ENCODE data around the gene PECR. TPM values are rescaled to one million over a fixed set of nuclear protein-coding genes. Genes with fewer than 3 reads are reported as not detected.

PECR gene
- total and polyA plus RNA-seq, 2 of the 13 experiments (the other 11 are each of a cell fraction or from before 2014, with no cell fraction given): 151 to 153 TPM

DNA sequence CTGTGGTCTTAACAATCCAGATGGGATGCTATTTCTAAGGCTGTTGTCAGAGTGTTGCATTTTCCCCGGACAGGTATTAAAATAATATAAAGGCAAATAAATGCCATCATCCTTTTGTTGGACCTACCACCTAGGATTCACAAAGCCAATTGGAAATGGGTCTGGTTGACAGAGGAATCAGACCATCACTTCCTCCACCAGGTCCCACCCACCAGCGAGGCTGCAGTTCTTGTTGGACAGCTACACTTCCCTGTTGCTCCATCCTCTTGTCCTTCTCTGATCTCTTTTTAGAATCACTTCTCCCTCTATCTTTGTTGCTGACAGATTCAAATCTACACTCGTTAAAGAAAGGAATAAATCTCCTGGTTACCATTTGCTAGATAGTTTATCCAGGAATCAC is 1.2 kb upstream of the PECR start (continued):
- TF ChIP-seq, protein P1, sequence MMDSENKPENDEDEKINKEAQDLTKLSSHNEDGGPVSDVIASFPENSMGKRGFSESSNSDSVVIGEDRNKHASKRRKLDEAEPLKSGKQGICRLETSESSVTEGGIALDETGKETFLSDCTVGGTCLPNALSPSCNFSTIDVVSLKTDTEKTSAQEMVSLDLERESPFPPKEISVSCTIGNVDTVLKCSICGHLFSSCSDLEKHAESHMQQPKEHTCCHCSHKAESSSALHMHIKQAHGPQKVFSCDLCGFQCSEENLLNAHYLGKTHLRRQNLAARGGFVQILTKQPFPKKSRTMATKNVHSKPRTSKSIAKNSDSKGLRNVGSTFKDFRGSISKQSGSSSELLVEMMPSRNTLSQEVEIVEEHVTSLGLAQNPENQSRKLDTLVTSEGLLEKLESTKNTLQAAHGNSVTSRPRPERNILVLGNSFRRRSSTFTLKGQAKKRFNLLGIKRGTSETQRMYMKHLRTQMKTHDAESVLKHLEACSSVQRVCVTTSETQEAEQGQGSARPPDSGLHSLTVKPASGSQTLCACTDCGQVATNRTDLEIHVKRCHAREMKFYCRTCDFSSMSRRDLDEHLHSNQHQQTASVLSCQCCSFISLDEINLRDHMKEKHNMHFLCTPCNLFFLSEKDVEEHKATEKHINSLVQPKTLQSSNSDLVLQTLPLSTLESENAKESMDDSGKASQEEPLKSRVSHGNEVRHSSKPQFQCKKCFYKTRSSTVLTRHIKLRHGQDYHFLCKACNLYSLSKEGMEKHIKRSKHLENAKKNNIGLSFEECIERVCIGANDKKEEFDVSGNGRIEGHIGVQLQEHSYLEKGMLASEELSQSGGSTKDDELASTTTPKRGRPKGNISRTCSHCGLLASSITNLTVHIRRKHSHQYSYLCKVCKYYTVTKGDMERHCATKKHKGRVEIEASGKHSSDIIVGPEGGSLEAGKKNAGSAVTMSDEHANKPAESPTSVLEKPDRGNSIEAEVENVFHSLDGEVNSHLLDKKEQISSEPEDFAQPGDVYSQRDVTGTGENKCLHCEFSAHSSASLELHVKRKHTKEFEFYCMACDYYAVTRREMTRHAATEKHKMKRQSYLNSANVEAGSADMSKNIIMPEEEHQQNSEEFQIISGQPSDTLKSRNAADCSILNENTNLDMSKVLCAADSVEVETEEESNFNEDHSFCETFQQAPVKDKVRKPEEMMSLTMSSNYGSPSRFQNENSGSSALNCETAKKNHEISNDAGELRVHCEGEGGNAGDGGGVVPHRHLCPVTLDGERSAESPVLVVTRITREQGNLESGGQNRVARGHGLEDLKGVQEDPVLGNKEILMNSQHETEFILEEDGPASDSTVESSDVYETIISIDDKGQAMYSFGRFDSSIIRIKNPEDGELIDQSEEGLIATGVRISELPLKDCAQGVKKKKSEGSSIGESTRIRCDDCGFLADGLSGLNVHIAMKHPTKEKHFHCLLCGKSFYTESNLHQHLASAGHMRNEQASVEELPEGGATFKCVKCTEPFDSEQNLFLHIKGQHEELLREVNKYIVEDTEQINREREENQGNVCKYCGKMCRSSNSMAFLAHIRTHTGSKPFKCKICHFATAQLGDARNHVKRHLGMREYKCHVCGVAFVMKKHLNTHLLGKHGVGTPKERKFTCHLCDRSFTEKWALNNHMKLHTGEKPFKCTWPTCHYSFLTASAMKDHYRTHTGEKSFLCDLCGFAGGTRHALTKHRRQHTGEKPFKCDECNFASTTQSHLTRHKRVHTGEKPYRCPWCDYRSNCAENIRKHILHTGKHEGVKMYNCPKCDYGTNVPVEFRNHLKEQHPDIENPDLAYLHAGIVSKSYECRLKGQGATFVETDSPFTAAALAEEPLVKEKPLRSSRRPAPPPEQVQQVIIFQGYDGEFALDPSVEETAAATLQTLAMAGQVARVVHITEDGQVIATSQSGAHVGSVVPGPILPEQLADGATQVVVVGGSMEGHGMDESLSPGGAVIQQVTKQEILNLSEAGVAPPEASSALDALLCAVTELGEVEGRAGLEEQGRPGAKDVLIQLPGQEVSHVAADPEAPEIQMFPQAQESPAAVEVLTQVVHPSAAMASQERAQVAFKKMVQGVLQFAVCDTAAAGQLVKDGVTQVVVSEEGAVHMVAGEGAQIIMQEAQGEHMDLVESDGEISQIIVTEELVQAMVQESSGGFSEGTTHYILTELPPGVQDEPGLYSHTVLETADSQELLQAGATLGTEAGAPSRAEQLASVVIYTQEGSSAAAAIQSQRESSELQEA (CRISPR knock-in tag; IDR thresholded peaks at IDR 0.05; ENCODE audit: not compliant biosample characterization): no peak
- TF ChIP-seq ATAD3A (CRISPR knock-in tag; IDR thresholded peaks at IDR 0.05) (no peak), ZKSCAN5 (CRISPR knock-in tag; IDR thresholded peaks at IDR 0.05) (no peak), KDM5A (IDR thresholded peaks at IDR 0.05; ENCODE audit: borderline replicate concordance, low read length) (no peak), MIER2 (CRISPR knock-in tag; IDR thresholded peaks at IDR 0.05) (0 out of 2 replicates have a peak, but pooled peaks have one; percentile 36), HDAC1 (CRISPR knock-in tag; IDR thresholded peaks at IDR 0.05) (peak; percentile 33; the same call in 1 of the 2 replicates), CENPX (CRISPR knock-in tag; IDR thresholded peaks at IDR 0.05) (no peak), HNF4G (IDR thresholded peaks at IDR 0.05; ENCODE audit: borderline replicate concordance, low read depth, low read length) (no peak), HNF4G (CRISPR knock-in tag; IDR thresholded peaks at IDR 0.05; ENCODE audit: borderline replicate concordance, low read depth) (no peak), ZNF816 (CRISPR knock-in tag; IDR thresholded peaks at IDR 0.05; ENCODE audit: borderline replicate concordance) (no peak), ZXDC (CRISPR knock-in tag; IDR thresholded peaks at IDR 0.05) (no peak), JARID2 (CRISPR knock-in tag; IDR thresholded peaks at IDR 0.05; ENCODE audit: insufficient replicate concordance) (no peak), KLF9 (CRISPR knock-in tag; IDR thresholded peaks at IDR 0.05; ENCODE audit: low read depth) (no peak), SIN3A (IDR thresholded peaks at IDR 0.05; ENCODE audit: borderline replicate concordance, low read depth, low read length) (no peak), FIP1L1 (IDR thresholded peaks at IDR 0.05; ENCODE audit: borderline replicate concordance, insufficient read depth, low read depth, low read length) (no peak), ZFP36L1 (CRISPR knock-in tag; IDR thresholded peaks at IDR 0.05) (0 out of 2 replicates have a peak, but pooled peaks have one; percentile 12), ZSCAN20 (CRISPR knock-in tag; IDR thresholded peaks at IDR 0.05; ENCODE audit: borderline replicate concordance) (no peak), ZBTB38 (CRISPR knock-in tag; IDR thresholded peaks at IDR 0.05) (no peak), DPF2 (CRISPR knock-in tag; IDR thresholded peaks at IDR 0.05; ENCODE audit: borderline replicate concordance, low read depth) (no peak)
